ENCODE data around the gene GAGE13.

DNA sequence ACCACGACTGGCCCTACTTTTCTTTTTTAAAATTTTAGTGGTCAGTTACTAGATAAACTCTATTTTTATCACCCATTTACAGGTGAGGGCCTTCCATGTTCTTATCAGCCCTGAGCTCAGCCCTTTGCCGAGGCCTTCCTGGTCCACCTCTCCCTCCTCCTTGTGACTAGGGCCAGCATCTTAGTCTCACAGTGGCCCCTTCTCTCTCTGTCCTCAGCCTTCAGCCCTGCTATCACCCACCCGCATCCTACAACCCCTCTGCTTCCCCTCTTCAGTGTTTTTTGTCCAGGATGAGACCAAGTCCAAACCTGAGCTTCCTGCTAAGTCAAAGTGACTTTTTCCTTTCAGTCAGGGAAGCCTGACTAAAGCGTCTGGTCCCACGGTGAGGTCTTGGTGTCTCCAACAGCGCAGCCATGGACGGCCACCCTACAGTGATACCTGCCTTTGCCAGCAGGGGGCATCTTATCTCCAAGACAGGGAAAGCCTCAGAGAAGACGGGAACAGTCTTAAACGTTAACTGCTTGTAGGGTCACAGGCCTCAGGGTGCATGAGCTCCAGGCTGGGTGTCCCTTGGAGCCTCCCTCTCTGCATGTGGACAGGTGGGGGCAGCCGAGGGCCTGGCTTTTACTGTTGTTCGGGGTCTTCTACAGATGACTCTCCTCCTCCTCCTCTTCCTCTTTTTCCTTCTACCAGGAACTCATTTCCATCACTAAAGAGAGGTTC is 39.6 kb upstream of the GAGE13 start:
- TF ChIP-seq, protein P1, sequence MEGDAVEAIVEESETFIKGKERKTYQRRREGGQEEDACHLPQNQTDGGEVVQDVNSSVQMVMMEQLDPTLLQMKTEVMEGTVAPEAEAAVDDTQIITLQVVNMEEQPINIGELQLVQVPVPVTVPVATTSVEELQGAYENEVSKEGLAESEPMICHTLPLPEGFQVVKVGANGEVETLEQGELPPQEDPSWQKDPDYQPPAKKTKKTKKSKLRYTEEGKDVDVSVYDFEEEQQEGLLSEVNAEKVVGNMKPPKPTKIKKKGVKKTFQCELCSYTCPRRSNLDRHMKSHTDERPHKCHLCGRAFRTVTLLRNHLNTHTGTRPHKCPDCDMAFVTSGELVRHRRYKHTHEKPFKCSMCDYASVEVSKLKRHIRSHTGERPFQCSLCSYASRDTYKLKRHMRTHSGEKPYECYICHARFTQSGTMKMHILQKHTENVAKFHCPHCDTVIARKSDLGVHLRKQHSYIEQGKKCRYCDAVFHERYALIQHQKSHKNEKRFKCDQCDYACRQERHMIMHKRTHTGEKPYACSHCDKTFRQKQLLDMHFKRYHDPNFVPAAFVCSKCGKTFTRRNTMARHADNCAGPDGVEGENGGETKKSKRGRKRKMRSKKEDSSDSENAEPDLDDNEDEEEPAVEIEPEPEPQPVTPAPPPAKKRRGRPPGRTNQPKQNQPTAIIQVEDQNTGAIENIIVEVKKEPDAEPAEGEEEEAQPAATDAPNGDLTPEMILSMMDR (IDR thresholded peaks at IDR 0.05; ENCODE audit: low read depth, low read length, poor library complexity, severe bottlenecking): peak; percentile 66
- no peak for TF ChIP-seq EZH2phosphoT487 (IDR thresholded peaks at IDR 0.05; ENCODE audit: borderline replicate concordance, low read length)

All from DOHH2 (cell line).